ENCODE data around the gene INSIG1. TPM values are rescaled to one million over a fixed set of nuclear protein-coding genes. Genes with fewer than 3 reads are reported as not detected.

Gene INSIG1
- total and polyA plus RNA-seq, 2 of the 4 experiments (the other 2 are of a cell fraction): 19.0 to 26.0 TPM

GRCh38 chr7:155259866-155260497 is 37.7 kb upstream of the INSIG1 start:
- H4K20me1 ChIP-seq (ENCODE audit: insufficient read depth, low read length): no peaks in the 10 kb centered on the region
- no peaks in the 10 kb centered on the region for H3K4me1 ChIP-seq (ENCODE audit: control insufficient read depth, insufficient read depth, low read length)
- ChIA-PET CTCF (no interaction called here), POLR2A (ENCODE audit: unreplicated experiment) (no interaction called here)
- DNase-seq (no peak), ATAC-seq (ENCODE audit: low read depth) (no peak)
- no peak overlapping the region for H2BK120ac ChIP-seq (ENCODE audit: low read depth, low read length)
- H2BK15ac ChIP-seq (ENCODE audit: low read depth, low read length): no peak overlapping the region
- no peak overlapping the region for H4K8ac ChIP-seq (ENCODE audit: low read depth in 2 of 2, low read length in 2 of 2)
- in situ Hi-C loops (cut with MboI; ENCODE audit: low sequenced_read_pairs): no loop called here
- H4K91ac ChIP-seq (ENCODE audit: insufficient read depth, low read depth, low read length): no peak overlapping the region
- no peak overlapping the region for H3K56ac ChIP-seq (ENCODE audit: extremely low read depth, insufficient read depth, low read length)
- H2AK9ac ChIP-seq (replicated peaks; ENCODE audit: low read depth, low read length, poor library complexity): no peak overlapping the region
- no peak overlapping the region for H3K27ac ChIP-seq (ENCODE audit: insufficient read depth, low read length)
- BruUV-seq (replicated peaks): no TSS peak
- no peaks in the 10 kb centered on the region for H3K9me3 ChIP-seq (ENCODE audit: control insufficient read depth, insufficient read depth, low read length)
- peaks cover 3% of the 10 kb centered on the region; the same call in 1 of the 2 replicates for H3K27me3 ChIP-seq (ENCODE audit: control insufficient read depth, insufficient read depth, low read length)
- no peak overlapping the region for H3K23ac ChIP-seq (ENCODE audit: low read depth, low read length)
- no peak for TF ChIP-seq CHD1 (IDR thresholded peaks at IDR 0.05; ENCODE audit: low read depth, low read length)
- TF ChIP-seq MAZ (IDR thresholded peaks at IDR 0.05; ENCODE audit: borderline replicate concordance, low read depth, low read length): no peak
- TF ChIP-seq, protein P1, sequence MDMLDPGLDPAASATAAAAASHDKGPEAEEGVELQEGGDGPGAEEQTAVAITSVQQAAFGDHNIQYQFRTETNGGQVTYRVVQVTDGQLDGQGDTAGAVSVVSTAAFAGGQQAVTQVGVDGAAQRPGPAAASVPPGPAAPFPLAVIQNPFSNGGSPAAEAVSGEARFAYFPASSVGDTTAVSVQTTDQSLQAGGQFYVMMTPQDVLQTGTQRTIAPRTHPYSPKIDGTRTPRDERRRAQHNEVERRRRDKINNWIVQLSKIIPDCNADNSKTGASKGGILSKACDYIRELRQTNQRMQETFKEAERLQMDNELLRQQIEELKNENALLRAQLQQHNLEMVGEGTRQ (IDR thresholded peaks at IDR 0.05; ENCODE audit: low read depth, low read length): no peak
- TF ChIP-seq NFE2L2 (IDR thresholded peaks at IDR 0.05; ENCODE audit: low read depth, low read length): no peak
- no peak for TF ChIP-seq SMC3 (IDR thresholded peaks at IDR 0.05; ENCODE audit: low read depth, low read length)
- no peak for TF ChIP-seq CEBPB (IDR thresholded peaks at IDR 0.05; ENCODE audit: low read depth, low read length)
- TF ChIP-seq FOS (IDR thresholded peaks at IDR 0.05; ENCODE audit: low read depth, low read length): no peak
- TF ChIP-seq POLR2A (IDR thresholded peaks at IDR 0.05; ENCODE audit: low read depth, low read length): no peak
- TF ChIP-seq MAFK (IDR thresholded peaks at IDR 0.05; ENCODE audit: low read depth, low read length): no peak
- H3K4me2 ChIP-seq (ENCODE audit: low read depth, low read length): no peak overlapping the region
- H2BK5ac ChIP-seq (ENCODE audit: low read depth, low read length, poor library complexity, severe bottlenecking): no peak overlapping the region
- no peak overlapping the region for H2AFZ ChIP-seq (replicated peaks; ENCODE audit: low read length, poor library complexity)
- no peak overlapping the region for H2BK20ac ChIP-seq (ENCODE audit: low read depth, low read length)
- 76% methylated on average over 3 of the region's 13 CpGs; no CpG with 5 or more reads in 1 of the 2 experiments for WGBS, 2 experiments (ENCODE audit: extremely low coverage in 2 of 2, insufficient read length in 1 of 2)
- no peak overlapping the region for H3K18ac ChIP-seq (ENCODE audit: low read depth, low read length)
- no peak overlapping the region for H3K9ac ChIP-seq (ENCODE audit: low read depth, low read length)
- intact Hi-C loops (cut with micrococcal nuclease): no loop called here
- dilution Hi-C loops (cut with HindIII; ENCODE audit: low sequenced_read_pairs, unreplicated experiment): no loop called here
- no peak overlapping the region for H3K4me3 ChIP-seq (ENCODE audit: insufficient read depth, low read depth, low read length)
- H4K5ac ChIP-seq (ENCODE audit: low read depth, low read length): no peak overlapping the region
- H2AK5ac ChIP-seq (ENCODE audit: low read depth, low read length): no peak overlapping the region
- no peaks in the 10 kb centered on the region for H3K36me3 ChIP-seq (ENCODE audit: control insufficient read depth, insufficient read depth, low read length)
- peaks cover 7% of the 10 kb centered on the region; the same call in 1 of the 2 replicates for H3K9me1 ChIP-seq (ENCODE audit: insufficient read depth, low read length)
- no peaks in the 10 kb centered on the region for H3K79me1 ChIP-seq (ENCODE audit: low read depth in 1 of 2, low read length in 2 of 2)
- no peak overlapping the region for H3K14ac ChIP-seq (replicated peaks; ENCODE audit: low read depth, low read length)
- H3K4ac ChIP-seq (ENCODE audit: low read depth, low read length): no peak overlapping the region

All from IMR-90 (cell line).